K562 (cell line): ENCODE results near the gene CFAP141. TPM values are rescaled to one million over a fixed set of nuclear protein-coding genes. Genes with fewer than 3 reads are reported as not detected.

Experiments
- EP400 ChIP-seq: fragments of 450-650 bp; IDR thresholded peaks from 2 replicates; pipeline ENCODE4 v1.6.1; 2017; ENCODE audit warnings: antibody characterized with exemption, mild to moderate bottlenecking, moderate library complexity
- FOXM1 ChIP-seq, 2 experiments: fragments of 450-650 bp in 1 of 2; sonication (generic) in 1 of 2; formaldehyde crosslinking in 1 of 2; IDR thresholded peaks; 2 replicates each; pipeline versions ENCODE4 v1.6.1 to v1.9.0; 2017 to 2022; ENCODE audit warnings: low read depth in 2 of 2, mild to moderate bottlenecking in 2 of 2, missing genetic modification reagents in 1 of 2, moderate library complexity in 1 of 2
- FOXP1 ChIP-seq: sonication (generic); formaldehyde crosslinking; IDR thresholded peaks from 2 replicates; pipeline ENCODE4 v1.8.0; 2022; ENCODE audit warnings: mild to moderate bottlenecking, missing genetic modification reagents
- HDAC1 ChIP-seq, 2 experiments: fragments of 450-650 bp; IDR thresholded peaks; 2 replicates each; pipeline ENCODE4 v1.6.1; 2016 to 2017; ENCODE audit warnings: inconsistent platforms in 1 of 2, mild to moderate bottlenecking in 1 of 2, moderate library complexity in 1 of 2
- MXD1 ChIP-seq: fragments of 250-450 bp; sonication (Bioruptor Pico); IDR thresholded peaks from 2 replicates; pipeline ENCODE4 v1.8.0; 2021; ENCODE audit warnings: borderline replicate concordance, mild to moderate bottlenecking, moderate library complexity; ENCODE audit not compliant: poor library complexity, severe bottlenecking
- ZC3H11A ChIP-seq: IDR thresholded peaks from 2 replicates; pipeline ENCODE4 v1.6.1; 2012; ENCODE audit warnings: low read depth, low read length, improper control_type of control experiment
- ZNF318 ChIP-seq, 2 experiments: fragments of 450-650 bp; IDR thresholded peaks; 2 replicates each; pipeline ENCODE4 v1.6.1; 2016; ENCODE audit warnings: mild to moderate bottlenecking in 2 of 2, borderline replicate concordance in 1 of 2, low read depth in 1 of 2, moderate library complexity in 1 of 2
- ZNF586 ChIP-seq: fragments of 450-650 bp; formaldehyde crosslinking; conservative IDR thresholded peaks from 2 replicates; pipeline ENCODE4 v1.4.0; 2020; ENCODE audit warnings: mild to moderate bottlenecking, moderate library complexity
- ZNF609 ChIP-seq: sonication (generic); formaldehyde crosslinking; IDR thresholded peaks from 2 replicates; pipeline ENCODE4 v1.8.1; 2023; ENCODE audit warnings: missing genetic modification reagents, mild to moderate bottlenecking, borderline replicate concordance
- polyA plus RNA-seq, 8 experiments: library from polyadenylated mRNA; depleted of rRNA in 4 of 8; stranded (reverse) in 5 of 8; unstranded in 3 of 8; fragments of >200 nt; fragmentation: Nextera tagmentation in 2 of 8; fragmentation: Illumina TruSeq in 1 of 8; extraction: Ambion mirVana in 2 of 8; extraction: Trizol in 1 of 8; gene quantifications; 2 replicates each; pipeline versions ENCODE4 v1.2.1 to v1.2.3, GENCODE V29; 2011 to 2014; ENCODE audit warnings: inconsistent platforms in 1 of 8, missing spikeins in 1 of 8
- total RNA-seq, 7 experiments: library from RNA; depleted of rRNA in 6 of 7; stranded (reverse); fragments of >200 nt in 6 of 7; fragmentation: Illumina TruSeq in 2 of 7; extraction: Trizol in 2 of 7; gene quantifications; 2 replicates each; pipeline versions ENCODE4 v1.2.1 to v1.2.3, GENCODE V29; 2011 to 2021; ENCODE audit warnings: low replicate concordance in 1 of 7

CFAP141 gene
- total and polyA plus RNA-seq, 9 of the 15 experiments (the other 6 are each of a cell fraction or from before 2014, with no cell fraction given): not detected

- TF ChIP-seq ZNF609 (CRISPR knock-in tag): 0 out of 2 replicates have a peak, but pooled peaks have one; percentile 87
- TF ChIP-seq HDAC1 (IDR thresholded peaks at IDR 0.05): peak in 1 of 2 experiments; percentile 84; a peak in 1 of 4 replicates
- TF ChIP-seq ZNF318 (IDR thresholded peaks at IDR 0.05; ENCODE audit: borderline replicate concordance in 1 of 2, low read depth in 1 of 2): no peak
- no peak for TF ChIP-seq MXD1
- TF ChIP-seq ZC3H11A: no peak
- no peak for TF ChIP-seq ZNF586 (CRISPR knock-in tag)
- TF ChIP-seq FOXP1 (CRISPR knock-in tag): no peak; the same call in 1 of the 2 replicates
- no peak for TF ChIP-seq FOXM1 (IDR thresholded peaks at IDR 0.05; ENCODE audit: low read depth)
- TF ChIP-seq FOXM1 (CRISPR knock-in tag; IDR thresholded peaks at IDR 0.05; ENCODE audit: low read depth): 0 out of 2 replicates have a peak, but pooled peaks have one; percentile 57
- peak; percentile 98 for TF ChIP-seq EP400
Measured at GRCh38 chr1:154220071-154220969, 14.2 kb upstream of the CFAP141 start, which contains the start of gene UBAP2L (continued).
